ENCODE results near the gene SAMD4A.

DNA sequence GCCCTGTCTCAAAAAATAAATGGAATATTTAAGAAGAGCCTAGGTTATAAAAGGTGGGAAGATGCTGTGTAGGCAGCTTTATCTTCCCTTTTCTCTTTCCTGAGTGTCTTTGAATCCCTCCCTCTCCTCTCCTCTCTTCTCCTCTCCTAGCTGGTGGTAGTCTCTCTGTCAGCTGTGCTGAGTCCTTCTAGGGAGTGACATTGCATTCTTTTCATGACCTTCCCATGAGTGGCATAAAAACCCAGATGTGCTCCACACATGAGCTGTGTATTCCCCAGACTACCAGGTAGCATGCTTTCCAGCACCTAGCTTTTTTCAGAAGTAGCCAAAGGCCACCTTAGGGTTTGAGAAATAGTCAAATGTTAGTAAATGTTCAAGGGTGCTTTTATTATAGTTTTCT lies 23.6 kb downstream of the SAMD4A start:
- TF ChIP-seq POLR2A (IDR thresholded peaks at IDR 0.05; ENCODE audit: low read depth, low read length) (no peak), TAF1 (IDR thresholded peaks at IDR 0.05; ENCODE audit: low read depth, low read length) (no peak), POLR2AphosphoS5 (IDR thresholded peaks at IDR 0.05; ENCODE audit: low read depth, low read length) (no peak), PAX5 (IDR thresholded peaks at IDR 0.05; ENCODE audit: insufficient read depth, low read length, severe bottlenecking) (no peak), SPI1 (IDR thresholded peaks at IDR 0.05; ENCODE audit: low read depth, low read length) (no peak), POU2F2 (IDR thresholded peaks at IDR 0.05; ENCODE audit: low read depth, low read length) (no peak)

Measured in GM12891 (cell line).